ENCODE data around the gene KBTBD13.
"Not testable (repeated sequence)": the region's sequence is repeated elsewhere in the genome, so short reads cannot be mapped to it uniquely, and the experiment has no call there.

Gene KBTBD13

DNA sequence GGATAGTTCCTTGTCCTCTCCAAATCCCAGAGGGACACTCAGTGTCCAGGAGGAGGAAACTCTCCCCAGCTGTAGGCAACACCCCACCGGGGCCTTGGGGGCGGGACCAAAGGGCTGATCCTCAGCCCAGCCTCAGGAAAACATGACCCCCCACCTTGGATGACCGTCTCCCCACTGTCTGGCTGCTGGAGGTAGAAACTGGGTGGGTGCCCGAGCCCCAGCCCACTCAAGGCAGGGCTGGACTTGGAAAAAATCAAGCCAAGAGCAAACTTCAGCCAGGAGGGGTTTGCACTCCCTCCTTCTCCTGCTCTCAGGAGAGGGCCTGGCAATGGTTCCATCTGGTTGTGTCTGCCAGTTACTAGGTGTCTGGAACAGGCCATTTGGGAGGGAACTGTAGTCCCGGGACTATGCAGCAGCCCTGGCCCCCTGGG is 5.2 kb upstream of the KBTBD13 start:
- DNase-seq = no peak

- DNase-seq = no peak
Observed at GRCh38 chr15:65072027-65072426, 4.5 kb upstream of the KBTBD13 start.

DNA sequence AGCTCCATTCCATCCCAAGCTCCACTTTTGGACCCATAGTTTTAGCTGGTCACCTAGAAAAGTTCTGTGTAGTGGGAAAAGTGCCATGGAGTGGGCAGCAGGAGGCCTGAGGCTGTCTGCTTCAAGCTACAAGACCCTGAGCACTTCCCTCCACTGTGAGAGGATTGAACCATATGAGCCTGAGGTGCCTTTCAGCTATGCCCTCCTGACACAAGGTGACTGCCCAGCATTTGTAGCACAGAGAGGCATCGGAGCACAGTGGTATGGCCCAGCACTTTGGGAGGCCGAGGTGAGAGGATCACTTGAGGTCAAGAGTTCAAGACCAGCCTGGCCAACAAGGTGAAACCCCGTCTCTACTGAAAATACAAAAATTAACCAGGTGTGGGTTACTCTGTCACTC is 3.9 kb upstream of the KBTBD13 start:
- DNase-seq = no peak

DNA sequence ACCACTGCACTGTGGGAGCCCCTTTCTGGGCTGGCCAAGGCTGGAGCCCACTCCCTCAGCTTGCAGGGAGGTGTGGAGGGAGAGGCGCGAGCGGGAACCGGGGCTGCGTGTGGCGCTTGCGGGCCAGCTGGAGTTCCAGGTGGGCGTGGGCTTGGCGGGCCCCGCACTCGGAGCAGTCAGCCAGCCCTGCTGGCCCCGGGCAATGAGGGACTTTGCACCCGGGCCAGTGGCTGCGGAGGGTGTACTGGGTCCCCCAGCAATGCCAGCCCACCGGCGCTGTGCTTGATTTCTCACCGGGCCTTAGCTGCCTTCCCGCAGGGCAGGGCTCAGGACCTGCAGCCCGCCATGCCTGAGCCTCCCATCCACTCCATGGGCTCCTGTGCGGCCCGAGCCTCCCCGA is 1.6 kb upstream of the KBTBD13 start:
- DNase-seq = not testable (repeated sequence)

GRCh38 chr15:65075607-65076395 is 745 bp upstream of the KBTBD13 start:
- not testable (repeated sequence) for DNase-seq

GRCh38 chr15:65077291-65077980 is 890 bp downstream of the KBTBD13 start:
- DNase-seq = no peak

- DNase-seq = peak; percentile 13
Observed at GRCh38 chr15:65077981-65078352, 1.4 kb downstream of the KBTBD13 start.

DNA sequence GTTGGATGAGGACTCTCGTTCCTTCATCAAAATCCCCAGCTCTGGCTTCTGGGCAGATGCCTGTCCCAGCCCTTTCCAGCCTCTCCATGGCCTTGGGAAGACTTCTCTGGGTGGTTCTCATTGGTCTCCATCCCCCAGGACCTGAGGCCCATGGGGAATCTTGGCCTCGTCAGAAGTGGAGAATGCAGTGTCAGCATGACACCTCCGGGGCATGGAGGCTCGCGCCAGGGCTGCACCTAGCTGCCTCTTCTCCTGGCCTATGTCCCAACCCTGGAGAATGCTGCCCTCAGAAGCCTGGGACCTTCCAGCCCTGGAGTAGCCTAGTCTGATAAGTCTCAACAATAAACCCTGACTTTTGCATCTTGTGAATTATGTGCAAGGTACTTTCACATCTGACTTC is 3.0 kb downstream of the KBTBD13 start:
- no peak for DNase-seq

DNA sequence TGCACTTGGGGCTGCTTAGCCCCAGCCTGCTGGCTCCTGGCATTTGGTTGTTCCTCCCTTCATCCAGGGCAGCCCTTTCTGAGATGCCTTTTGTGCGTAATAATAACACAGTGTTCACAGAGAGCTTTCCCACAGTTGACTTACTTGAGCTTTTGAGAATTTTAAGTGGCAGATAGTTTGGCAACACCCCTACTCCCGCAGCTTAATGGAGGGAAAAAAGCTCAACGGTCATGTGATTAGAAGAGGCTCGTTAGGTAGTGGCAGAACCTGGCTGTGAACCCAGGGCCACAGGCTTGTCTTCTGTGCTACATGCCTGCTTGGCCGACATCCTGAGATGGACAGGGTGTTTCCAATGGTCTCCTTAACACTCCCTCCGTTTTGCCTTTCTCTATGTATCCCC is 4.7 kb downstream of the KBTBD13 start:
- no peak for DNase-seq

DNA sequence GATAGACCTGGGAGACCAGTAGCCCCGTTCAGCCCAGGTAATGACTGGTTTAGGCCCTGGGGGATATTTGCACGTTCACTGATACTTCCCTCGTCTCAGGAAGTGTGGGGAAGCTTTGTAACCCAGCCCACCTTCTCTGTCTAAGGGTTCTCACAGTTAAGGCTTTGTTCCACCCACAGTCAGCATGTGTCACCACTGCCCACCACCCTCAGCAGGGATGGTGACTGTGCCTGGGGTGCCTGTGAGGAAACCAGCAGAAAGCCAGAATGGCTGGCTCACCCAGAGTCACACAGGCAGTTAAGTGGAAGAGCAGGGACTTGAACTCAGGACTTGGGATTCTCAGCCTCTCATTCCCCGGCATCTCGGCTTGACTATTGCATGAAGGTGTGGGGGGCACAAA is 5.2 kb downstream of the KBTBD13 start:
- DNase-seq = peak; percentile 14

GRCh38 chr15:65082303-65082953 is 5.9 kb downstream of the KBTBD13 start:
- no peak for DNase-seq

- no peak for DNase-seq
Observed at GRCh38 chr15:65083262-65083701, 6.7 kb downstream of the KBTBD13 start.

DNA sequence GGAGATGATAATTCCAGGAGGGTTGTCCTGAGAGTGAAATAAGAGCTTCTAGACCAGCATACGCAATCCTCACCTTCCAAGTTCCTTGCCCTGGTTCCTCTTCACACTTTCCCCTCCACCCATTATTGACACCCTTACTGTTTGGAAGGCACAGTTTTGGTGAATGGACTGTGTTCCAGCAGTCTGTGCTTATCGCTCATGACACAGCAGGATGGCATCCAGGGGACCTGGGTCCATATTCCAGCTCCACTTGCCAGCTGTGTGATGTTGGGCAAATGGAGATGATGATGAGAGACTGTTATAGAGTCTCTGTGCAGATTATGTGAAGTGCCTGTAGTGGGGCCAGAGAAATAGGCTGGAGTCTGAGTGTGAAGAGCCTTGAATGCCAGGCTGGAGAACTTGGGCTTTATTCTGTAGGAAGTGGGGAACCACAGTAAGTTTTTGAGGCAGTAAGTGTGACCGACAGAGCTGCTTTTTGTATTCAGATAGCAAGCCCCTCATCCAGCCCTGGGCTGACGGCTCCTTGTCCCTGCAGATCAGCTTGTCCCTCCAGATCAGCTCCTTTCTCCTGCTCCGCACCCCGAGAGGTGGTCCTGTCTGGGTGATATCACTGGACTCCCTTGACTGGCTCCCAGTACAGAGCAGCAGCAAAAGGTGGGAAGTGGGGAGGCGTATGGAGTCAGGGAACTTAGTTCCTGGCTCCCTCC is 8.1 kb downstream of the KBTBD13 start:
- no peak for DNase-seq

GRCh38 chr15:65085207-65085753 is 8.7 kb downstream of the KBTBD13 start:
- no peak for DNase-seq

DNA sequence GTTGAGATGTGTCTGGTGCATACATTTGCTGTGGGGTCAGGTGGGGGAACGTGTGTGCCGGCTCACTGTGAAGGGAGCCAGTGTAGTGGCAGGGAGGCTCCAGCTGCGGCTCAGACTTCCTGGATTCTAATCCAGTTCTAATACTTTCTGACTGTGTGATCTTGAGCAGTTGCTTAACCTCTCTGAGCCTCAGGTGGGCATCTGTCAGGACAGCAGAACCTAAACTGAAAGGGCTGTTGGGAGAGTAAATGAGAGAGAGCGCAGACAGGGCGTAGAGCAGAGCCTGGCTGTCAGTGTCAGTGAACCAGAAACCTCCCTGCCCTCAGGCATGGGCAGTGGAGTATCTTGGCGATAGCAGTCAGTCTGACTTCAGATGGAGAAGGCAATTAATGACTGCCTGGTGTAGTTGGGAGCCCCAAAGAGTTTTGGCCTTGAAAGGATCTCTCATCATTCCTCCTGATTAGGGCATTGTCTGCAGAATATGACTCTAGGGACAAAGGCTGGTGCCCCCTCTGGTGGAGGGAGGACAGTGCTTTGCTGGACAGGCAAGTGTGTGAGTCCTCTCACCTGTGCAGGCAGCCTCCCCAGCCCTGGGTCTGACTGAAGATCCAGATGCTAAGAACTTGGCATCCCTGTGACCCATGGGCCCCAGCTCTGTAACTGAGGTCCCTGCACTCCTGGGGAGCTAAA is 9.6 kb downstream of the KBTBD13 start:
- no peak for DNase-seq

DNA sequence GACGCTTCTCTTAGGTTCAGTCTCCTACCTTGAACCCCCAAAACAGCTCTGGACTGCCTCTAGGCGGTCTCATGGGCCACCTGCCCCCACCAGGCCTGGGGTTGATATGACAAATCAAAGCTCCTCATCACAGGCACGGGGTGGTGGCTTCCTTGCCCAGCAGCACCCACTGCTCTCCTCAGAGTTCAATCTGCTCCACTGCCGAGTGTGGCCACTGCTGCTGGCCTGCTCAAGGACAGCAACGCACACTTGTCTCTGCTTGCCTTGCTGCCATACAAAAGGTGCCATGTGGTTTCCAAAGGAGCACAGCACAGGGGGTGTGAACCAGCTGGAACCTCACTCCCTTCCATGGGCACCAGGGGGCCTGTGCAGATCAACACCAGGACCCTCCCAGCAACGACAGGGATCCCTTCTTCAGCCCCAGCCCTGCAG is 10.2 kb downstream of the KBTBD13 start:
- DNase-seq = no peak

DNA sequence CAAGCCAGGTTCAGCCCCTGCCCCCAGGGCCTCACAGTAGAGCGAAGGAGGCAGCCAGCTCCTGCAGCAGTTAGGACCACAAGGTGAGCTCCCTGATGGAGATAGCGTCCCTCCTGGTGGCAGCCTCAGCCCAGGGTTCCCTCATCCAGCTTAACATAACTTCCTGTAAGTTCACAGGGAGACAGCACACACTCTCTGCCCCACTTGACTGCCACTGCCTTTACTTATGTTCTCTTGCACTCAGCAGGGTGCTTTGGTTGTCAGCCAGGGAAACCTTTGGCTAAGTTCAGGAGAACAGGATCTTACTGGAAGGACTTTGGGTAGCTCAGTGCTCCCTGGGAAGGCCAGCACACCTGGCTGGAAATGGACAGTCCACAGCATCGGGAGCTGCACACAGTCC is 10.9 kb downstream of the KBTBD13 start:
- no peak for DNase-seq

GRCh38 chr15:65087873-65088642 is 11.5 kb downstream of the KBTBD13 start:
- DNase-seq = no peak

- no peak for DNase-seq
Observed at GRCh38 chr15:65088643-65089021, 12.1 kb downstream of the KBTBD13 start.

GRCh38 chr15:65089206-65089824 is 12.8 kb downstream of the KBTBD13 start:
- no peak for DNase-seq
